ENCODE measurements around the gene PLEK.
"Not testable (repeated sequence)": the region's sequence is repeated elsewhere in the genome, so short reads cannot be mapped to it uniquely, and the experiment has no call there.

The PLEK gene

GRCh38 chr2:68438455-68439303, 73.6 kb downstream of the PLEK start:
- H3K4me3 ChIP-seq (ENCODE audit: insufficient read depth, low read depth, low read length): no peak overlapping the region
- no peaks in the 10 kb centered on the region for H3K27me3 ChIP-seq (ENCODE audit: control insufficient read depth, insufficient read depth, low read length, poor library complexity, severe bottlenecking)
- no peaks in the 10 kb centered on the region for H3K36me3 ChIP-seq (ENCODE audit: control insufficient read depth, insufficient read depth, low read length)
- H3K4me1 ChIP-seq (ENCODE audit: control insufficient read depth, insufficient read depth, low read length): no peaks in the 10 kb centered on the region
- H3K9me3 ChIP-seq (ENCODE audit: control insufficient read depth, low read length): no peaks in the 10 kb centered on the region
- no peak overlapping the region for H3K27ac ChIP-seq (ENCODE audit: insufficient read depth, low read depth, low read length, poor library complexity, severe bottlenecking)
- WGBS, 2 experiments: 90 to 94% methylated on average over 7 of the region's 7 CpGs

DNA sequence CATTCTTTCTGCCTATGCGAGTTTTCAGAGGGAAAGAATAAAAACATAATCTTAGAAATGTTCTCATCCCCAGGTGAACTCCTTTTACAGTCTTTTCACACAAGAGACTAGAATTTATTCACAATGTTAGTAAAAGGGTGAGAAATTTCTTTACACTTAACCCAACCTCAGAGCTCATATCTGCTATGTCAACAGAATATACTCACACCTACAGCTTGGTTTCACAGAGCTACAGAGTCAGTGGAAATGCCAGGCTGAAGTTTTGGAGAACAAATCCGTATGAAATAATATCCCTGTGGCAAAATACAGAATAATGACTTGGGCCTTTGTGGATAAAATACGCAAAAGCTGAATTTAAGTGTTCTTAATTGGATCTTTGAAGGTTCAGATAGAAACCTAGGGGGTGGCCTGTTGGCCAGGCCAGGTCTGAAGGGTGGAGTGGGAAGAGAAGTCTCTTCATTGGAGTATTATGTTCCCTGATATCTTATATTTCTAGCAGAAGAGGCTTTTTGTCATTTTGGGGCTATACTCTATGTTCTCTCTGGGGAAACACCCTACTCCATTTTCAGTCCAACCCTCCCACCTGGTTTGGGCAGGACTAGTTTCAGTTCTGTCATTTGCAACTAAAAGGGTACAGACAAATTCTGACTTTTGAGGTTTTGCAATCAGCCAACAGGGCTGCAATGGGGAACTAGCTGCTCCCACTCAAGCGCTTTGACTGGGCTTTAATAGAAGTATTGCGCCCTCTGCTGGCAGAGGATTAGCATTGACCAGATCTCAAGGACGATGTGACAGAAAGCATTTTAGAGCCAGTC, 76.3 kb downstream of the PLEK start:
- H3K27ac ChIP-seq (ENCODE audit: insufficient read depth, low read depth, low read length, poor library complexity, severe bottlenecking): no peak overlapping the region
- H3K4me3 ChIP-seq (ENCODE audit: insufficient read depth, low read depth, low read length): no peak overlapping the region
- WGBS, 2 experiments: 38 to 50% methylated on average over 5 to 6 of the region's 6 CpGs
- no peaks in the 10 kb centered on the region for H3K36me3 ChIP-seq (ENCODE audit: control insufficient read depth, insufficient read depth, low read length)
- H3K9me3 ChIP-seq (ENCODE audit: control insufficient read depth, low read length): no peaks in the 10 kb centered on the region
- no peaks in the 10 kb centered on the region for H3K4me1 ChIP-seq (ENCODE audit: control insufficient read depth, insufficient read depth, low read length)
- H3K27me3 ChIP-seq (ENCODE audit: control insufficient read depth, insufficient read depth, low read length, poor library complexity, severe bottlenecking): no peaks in the 10 kb centered on the region

GRCh38 chr2:68441994-68442322, 76.9 kb downstream of the PLEK start:
- Histone ChIP-seq H3K4me1 (ENCODE audit: control insufficient read depth, insufficient read depth, low read length) (no peaks in the 10 kb centered on the region), H3K9me3 (ENCODE audit: control insufficient read depth, low read length) (no peaks in the 10 kb centered on the region), H3K4me3 (ENCODE audit: insufficient read depth, low read depth, low read length) (no peak overlapping the region), H3K27me3 (ENCODE audit: control insufficient read depth, insufficient read depth, low read length, poor library complexity, severe bottlenecking) (no peaks in the 10 kb centered on the region), H3K27ac (ENCODE audit: insufficient read depth, low read depth, low read length, poor library complexity, severe bottlenecking) (no peak overlapping the region), H3K36me3 (ENCODE audit: control insufficient read depth, insufficient read depth, low read length) (no peaks in the 10 kb centered on the region)
- 97% methylated on average over 2 of the region's 2 CpGs for WGBS, 2 experiments

- not testable (repeated sequence) for H3K9me3 ChIP-seq (ENCODE audit: control insufficient read depth, low read length); H3K4me1 ChIP-seq (ENCODE audit: control insufficient read depth, insufficient read depth, low read length); H3K36me3 ChIP-seq (ENCODE audit: control insufficient read depth, insufficient read depth, low read length); H3K4me3 ChIP-seq (ENCODE audit: insufficient read depth, low read depth, low read length); H3K27me3 ChIP-seq (ENCODE audit: control insufficient read depth, insufficient read depth, low read length, poor library complexity, severe bottlenecking); H3K27ac ChIP-seq (ENCODE audit: insufficient read depth, low read depth, low read length, poor library complexity, severe bottlenecking)
- WGBS, 2 experiments: no CpG with 5 or more reads among the region's 3 CpGs
Measured at GRCh38 chr2:68446425-68446824, 81.3 kb downstream of the PLEK start.

All from ectodermal cell (in vitro differentiated cells).